Prostate gland (tissue), 2 donors: Measurements from ENCODE around the gene TM4SF18. TPM values are rescaled to one million over a fixed set of nuclear protein-coding genes. Genes with fewer than 3 reads are reported as not detected.

Experiments used
- DNase-seq: peaks from one replicate; pipeline ENCODE4 v3.0.0-alpha.2; 2019; ENCODE audit warnings: low spot score
- H3K27ac ChIP-seq, 2 donors: fragments of 200-600 bp; sonication (generic); 2 replicates each; pipeline ENCODE4 v1.5.1; 2017 to 2019
- H3K27me3 ChIP-seq: fragments of 200-600 bp; sonication (generic); replicated peaks from 2 replicates; pipeline ENCODE4 v1.5.1; 2019; ENCODE audit not compliant: insufficient read depth
- H3K36me3 ChIP-seq, 2 donors: fragments of 200-600 bp; sonication (generic); 1 replicate in 1 of 2; 2 replicates in 1 of 2; pipeline versions ENCODE4 v1.5.1 to v1.8.1; 2017 to 2019
- H3K4me1 ChIP-seq: fragments of 200-600 bp; sonication (generic); replicated peaks from 2 replicates; pipeline ENCODE4 v1.5.1; 2019
- H3K4me3 ChIP-seq, 2 donors: fragments of 200-600 bp; sonication (generic); 2 replicates each; pipeline ENCODE4 v1.5.1; 2017 to 2019
- H3K9me3 ChIP-seq: fragments of 200-600 bp; sonication (generic); 2 replicates; pipeline ENCODE4 v1.5.1; 2017
- POLR2A ChIP-seq: fragments of 450-650 bp; IDR thresholded peaks from one replicate; pipeline ENCODE4 v1.6.1; 2016; ENCODE audit warnings: antibody characterized with exemption, mild to moderate bottlenecking
- POLR2AphosphoS5 ChIP-seq: sonication (generic); formaldehyde crosslinking; IDR thresholded peaks from one replicate; pipeline ENCODE4 v1.6.1; 2017; ENCODE audit warnings: antibody characterized with exemption
- WGBS: methylation state at CpG from one replicate; pipeline ENCODE4 v1.1.5; 2018; 5-methylcytosine and 5-hydroxymethylcytosine counted together
- intact Hi-C: fragments of 100-400 bp; cut with DNase I; formaldehyde crosslinking; loops from one replicate; pipeline ENCODE4 v1.14.2; 2022
- total RNA-seq, 2 donors: library from RNA; depleted of rRNA; stranded (reverse); fragments of >200 nt; gene quantifications; one replicate each; pipeline ENCODE4 v1.1.0, GENCODE V29; 2016
- TF ChIP-seq, protein P1 (sequence below), 4 experiments: fragments of 200-600 bp in 2 of 4; fragments of 450-650 bp in 2 of 4; sonication (generic) in 2 of 4; IDR thresholded peaks; 1 replicate in 3 of 4; 2 replicates in 1 of 4; pipeline ENCODE4 v1.5.1; 2016 to 2019; ENCODE audit warnings: antibody characterized with exemption in 4 of 4, mild to moderate bottlenecking in 2 of 4, moderate library complexity in 2 of 4

The TM4SF18 gene
- total RNA-seq, 2 donors from 2014 or later, result 4.3 to 4.9 TPM

DNA sequence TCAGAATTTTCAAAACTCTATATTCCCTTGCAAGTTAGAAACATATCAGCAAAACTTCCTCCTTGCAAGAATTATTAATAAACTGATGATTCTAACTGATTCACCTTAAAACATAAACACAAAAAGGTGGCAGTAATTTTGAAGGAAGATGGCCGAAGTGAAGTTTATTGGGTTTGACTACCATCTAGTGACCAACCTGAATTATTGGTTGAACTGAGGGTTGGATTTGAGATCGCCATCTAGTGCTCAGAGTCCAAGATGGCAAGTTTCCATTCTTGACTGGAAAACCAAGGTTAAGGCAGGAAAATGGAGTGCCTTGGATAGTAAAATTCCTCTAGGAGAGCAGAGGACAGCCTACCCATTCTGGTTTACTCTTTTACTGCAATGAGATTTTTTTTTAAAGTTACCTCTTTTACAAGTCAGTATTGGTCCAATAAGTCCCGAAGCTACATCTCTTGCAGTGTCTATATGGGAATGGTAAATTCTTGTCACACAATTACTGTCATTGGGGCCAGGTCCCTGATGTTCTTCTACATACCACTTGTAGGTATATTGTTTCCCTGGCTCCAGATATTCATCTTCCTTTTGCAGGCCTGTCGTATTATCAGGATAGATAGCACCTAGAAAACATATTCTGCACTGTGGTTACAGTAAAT is 60.2 kb downstream of the TM4SF18 start:
- TF ChIP-seq POLR2AphosphoS5 (peak; percentile 76), POLR2A (no peak)
- TF ChIP-seq, protein P1, sequence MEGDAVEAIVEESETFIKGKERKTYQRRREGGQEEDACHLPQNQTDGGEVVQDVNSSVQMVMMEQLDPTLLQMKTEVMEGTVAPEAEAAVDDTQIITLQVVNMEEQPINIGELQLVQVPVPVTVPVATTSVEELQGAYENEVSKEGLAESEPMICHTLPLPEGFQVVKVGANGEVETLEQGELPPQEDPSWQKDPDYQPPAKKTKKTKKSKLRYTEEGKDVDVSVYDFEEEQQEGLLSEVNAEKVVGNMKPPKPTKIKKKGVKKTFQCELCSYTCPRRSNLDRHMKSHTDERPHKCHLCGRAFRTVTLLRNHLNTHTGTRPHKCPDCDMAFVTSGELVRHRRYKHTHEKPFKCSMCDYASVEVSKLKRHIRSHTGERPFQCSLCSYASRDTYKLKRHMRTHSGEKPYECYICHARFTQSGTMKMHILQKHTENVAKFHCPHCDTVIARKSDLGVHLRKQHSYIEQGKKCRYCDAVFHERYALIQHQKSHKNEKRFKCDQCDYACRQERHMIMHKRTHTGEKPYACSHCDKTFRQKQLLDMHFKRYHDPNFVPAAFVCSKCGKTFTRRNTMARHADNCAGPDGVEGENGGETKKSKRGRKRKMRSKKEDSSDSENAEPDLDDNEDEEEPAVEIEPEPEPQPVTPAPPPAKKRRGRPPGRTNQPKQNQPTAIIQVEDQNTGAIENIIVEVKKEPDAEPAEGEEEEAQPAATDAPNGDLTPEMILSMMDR (IDR thresholded peaks at IDR 0.05), result peak; percentile 88 to 96 (median 94)
- Histone ChIP-seq H3K27me3 (no peaks in the 10 kb centered on the region), H3K27ac (no peak overlapping the region), H3K4me1 (no peaks in the 10 kb centered on the region), H3K9me3 (no peaks in the 10 kb centered on the region), H3K36me3 (no peaks in the 10 kb centered on the region), H3K4me3 (no peak overlapping the region)
- DNase-seq, result peak; percentile 51
- WGBS, result 35% methylated on average over 4 of the region's 4 CpGs
- intact Hi-C loops, result loop anchor here (10.0 kb wide), 2 partner anchors 212 to 408 kb away; partner anchors contain the start of gene CPA3

DNA sequence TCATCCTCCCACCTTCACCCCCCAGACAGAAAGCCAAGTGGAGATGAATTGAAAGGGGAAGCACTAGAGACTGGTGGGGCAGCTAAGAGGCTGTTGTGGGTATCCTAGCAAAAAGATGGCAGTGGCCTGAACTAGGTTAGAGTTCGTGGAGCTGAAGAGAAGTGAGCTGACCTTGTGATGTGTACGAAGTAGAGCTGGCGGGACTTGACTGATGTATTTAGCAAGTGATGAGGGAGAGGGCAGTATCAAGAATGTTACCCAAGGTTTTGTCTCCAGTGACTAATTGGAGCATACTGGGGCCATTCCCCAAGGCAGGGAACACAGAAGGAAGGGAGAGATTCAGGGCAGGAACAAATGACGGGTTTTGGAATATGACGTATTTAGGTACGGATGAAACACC is 61.8 kb downstream of the TM4SF18 start:
- intact Hi-C loops, result loop anchor here (10.0 kb wide), 2 partner anchors 213 to 407 kb away; partner anchors contain the start of gene CPA3
- no peak overlapping the region for H3K27ac ChIP-seq
- 88% methylated on average over 6 of the region's 6 CpGs for WGBS
- no peak for DNase-seq
- no peaks in the 10 kb centered on the region for H3K9me3 ChIP-seq
- H3K4me1 ChIP-seq, result no peaks in the 10 kb centered on the region
- no peaks in the 10 kb centered on the region for H3K27me3 ChIP-seq
- no peaks in the 10 kb centered on the region for H3K36me3 ChIP-seq
- H3K4me3 ChIP-seq, result no peak overlapping the region
- TF ChIP-seq POLR2AphosphoS5, result no peak
- TF ChIP-seq, protein P1 (IDR thresholded peaks at IDR 0.05), result no peak
- TF ChIP-seq POLR2A, result no peak

DNA sequence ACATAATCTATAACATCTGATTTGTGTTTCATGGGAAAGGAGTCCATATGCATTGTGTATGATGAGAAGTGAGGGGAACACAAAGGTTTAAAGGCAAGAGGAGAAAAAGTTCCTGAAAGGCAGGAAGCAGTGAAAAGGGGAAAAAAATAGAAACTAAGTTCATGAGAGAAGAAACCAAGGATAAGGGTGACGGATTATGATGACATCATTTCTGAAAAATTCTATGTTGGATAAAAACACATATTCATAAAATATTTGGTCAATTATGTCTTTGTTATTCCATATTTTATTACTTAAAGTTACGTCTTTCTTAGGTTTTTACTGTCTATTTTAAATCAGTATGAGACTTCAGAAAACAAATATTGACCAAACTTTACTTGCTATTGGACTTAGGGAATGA is 63.3 kb downstream of the TM4SF18 start:
- Histone ChIP-seq H3K36me3 (no peaks in the 10 kb centered on the region), H3K9me3 (no peaks in the 10 kb centered on the region), H3K4me1 (no peaks in the 10 kb centered on the region), H3K27me3 (no peaks in the 10 kb centered on the region), H3K4me3 (no peak overlapping the region), H3K27ac (no peak overlapping the region)
- DNase-seq, result no peak
- TF ChIP-seq POLR2AphosphoS5, result no peak
- 47% methylated on average over 2 of the region's 2 CpGs for WGBS
- intact Hi-C loops, result loop anchor here (10.0 kb wide), 2 partner anchors 215 to 405 kb away; partner anchors contain the start of gene CPA3

DNA sequence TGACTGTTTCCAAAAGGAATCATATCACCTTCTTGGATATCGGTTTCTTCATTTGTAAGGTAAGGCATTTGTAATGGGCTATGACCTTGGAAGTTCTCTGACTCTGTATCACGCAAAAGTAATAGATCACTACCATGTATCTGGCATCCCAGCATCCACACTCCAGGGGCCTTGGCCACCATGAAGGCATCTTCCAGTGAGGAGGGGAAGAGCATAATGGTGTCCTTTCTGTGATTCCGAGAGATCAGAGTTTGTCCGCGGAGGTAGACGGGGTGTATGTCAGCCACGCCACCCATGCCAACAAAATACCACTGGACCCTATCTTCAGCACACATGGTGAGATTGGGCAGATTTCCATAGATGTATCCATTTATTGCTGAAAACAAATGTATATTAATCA is 63.7 kb downstream of the TM4SF18 start:
- intact Hi-C loops, result loop anchor here (10.0 kb wide), 2 partner anchors 215 to 405 kb away; partner anchors contain the start of gene CPA3
- Histone ChIP-seq H3K4me1 (no peaks in the 10 kb centered on the region), H3K27me3 (no peaks in the 10 kb centered on the region)

More for the DNA sequence above, 63.7 kb downstream of the TM4SF18 start:
- WGBS, result 96% methylated on average over 7 of the region's 7 CpGs
- Histone ChIP-seq H3K27ac (no peak overlapping the region), H3K9me3 (no peaks in the 10 kb centered on the region), H3K4me3 (no peak overlapping the region), H3K36me3 (no peaks in the 10 kb centered on the region)
- no peak for DNase-seq
- TF ChIP-seq POLR2A (no peak), POLR2AphosphoS5 (no peak)
- TF ChIP-seq, protein P1 (IDR thresholded peaks at IDR 0.05), result no peak

Other genes with a start within 250 kb of the TM4SF18 start
- 100 to 1,000 TPM in 1 of 2 donors, 10 to 100 TPM in 1; 29.9 to 171 TPM for gene HLTF, start 247.1 kb downstream of the TM4SF18 start, total RNA-seq
- 10 to 100 TPM; 17.6 to 25.2 TPM for gene HPS3, start 204.0 kb downstream of the TM4SF18 start, total RNA-seq
- gene CP, start 111.8 kb downstream of the TM4SF18 start, total RNA-seq, result 10 to 100 TPM; 15.2 to 32.6 TPM
- gene TM4SF1, start 44.0 kb upstream of the TM4SF18 start, total RNA-seq, result 100 to 1,000 TPM in 1 of 2 donors, 10 to 100 TPM in 1; 92.0 to 142 TPM
- gene TM4SF4, start 141.1 kb upstream of the TM4SF18 start, total RNA-seq, result not detected